A549 (cell line): ENCODE measurements around the gene ZBTB20. TPM values are rescaled to one million over a fixed set of nuclear protein-coding genes. Genes with fewer than 3 reads are reported as not detected.
A peak's percentile ranks its signal among the peaks of the same experiment; 100 is the strongest.

Source experiments
- ATAC-seq, 2 experiments: fragments of 200-7000 bp in 1 of 2; fragments of >200 bp in 1 of 2; cut with Nextera tagmentation in 1 of 2; cut with Tn5 transposase in 1 of 2; 3 replicates each; pipeline versions ENCODE4 v1.8.0 to v1.9.1; 2018 to 2020; ENCODE audit warnings: mild to moderate bottlenecking in 1 of 2, moderate library complexity in 1 of 2
- CTCF ChIA-PET: fragments of 300-600 bp; sonication (Branson Sonifier 250); formaldehyde crosslinking; extraction: SDS; loops from one replicate; lab custom pipeline; 2021; ENCODE audit warnings: antibody characterized with exemption, inconsistent platforms; lab: Yijun Ruan, JAX
- POLR2A ChIA-PET: fragments of 350-600 bp; formaldehyde crosslinking; extraction: SDS; loops from one replicate; lab custom pipeline; 2021; ENCODE audit warnings: antibody characterized with exemption, inconsistent platforms; lab: Yijun Ruan, JAX
- DNase-seq, 2 experiments: peaks; one replicate each; pipeline versions ENCODE4 v3.0.0 to v3.0.0-alpha.2; 2011 to 2016; ENCODE audit warnings: low read depth in 1 of 2, low spot score in 1 of 2
- FAIRE-seq: peaks from 2 replicates; lab custom pipeline; 2011; peaks lifted over from hg19 to GRCh38; lab: Jason Lieb, UNC
- H3K27ac ChIP-seq, 2 experiments: fragments of >200 bp; sonication (Bioruptor Twin); formaldehyde crosslinking; 3 replicates each; pipeline ENCODE4 v1.5.1; 2016 to 2017
- H3K4me1 ChIP-seq: fragments of >200 bp; sonication (Bioruptor Twin); formaldehyde crosslinking; 3 replicates; pipeline ENCODE4 v1.6.1; 2016
- H3K4me2 ChIP-seq: fragments of >200 bp; sonication (Bioruptor Twin); formaldehyde crosslinking; 3 replicates; pipeline ENCODE4 v1.6.1; 2016
- H3K4me3 ChIP-seq: fragments of >200 bp; sonication (Bioruptor Twin); formaldehyde crosslinking; 3 replicates; pipeline ENCODE4 v1.5.1; 2016
- H3K9me3 ChIP-seq: fragments of >200 bp; sonication (Bioruptor Twin); formaldehyde crosslinking; 3 replicates; pipeline ENCODE4 v1.6.1; 2016
- CHD4 ChIP-seq: fragments of 200-600 bp; sonication (generic); IDR thresholded peaks from 2 replicates; pipeline ENCODE4 v1.6.1; 2016; ENCODE audit warnings: antibody characterized with exemption, mild to moderate bottlenecking, borderline replicate concordance
- CTCF ChIP-seq: fragments of >200 bp; sonication (Bioruptor Twin); formaldehyde crosslinking; IDR thresholded peaks from 3 replicates; pipeline ENCODE4 v1.5.1; 2016
- ELK1 ChIP-seq: fragments of 150-350 bp; IDR thresholded peaks from 2 replicates; pipeline ENCODE4 v1.6.1; 2014; ENCODE audit warnings: low read depth, mild to moderate bottlenecking, low read length
- ESRRA ChIP-seq: fragments of 150-350 bp; IDR thresholded peaks from 2 replicates; pipeline ENCODE4 v1.6.1; 2014; ENCODE audit warnings: mild to moderate bottlenecking, low read length, borderline replicate concordance
- FOSB ChIP-seq: fragments of 250-450 bp; sonication (Bioruptor Pico); IDR thresholded peaks from 2 replicates; pipeline ENCODE4 v1.5.0; 2020; ENCODE audit warnings: mild to moderate bottlenecking, moderate library complexity
- FOXS1 ChIP-seq: fragments of 250-450 bp; sonication (Bioruptor Pico); IDR thresholded peaks from 2 replicates; pipeline ENCODE4 v1.5.0; 2020; ENCODE audit warnings: mild to moderate bottlenecking, moderate library complexity
- GATA3 ChIP-seq: IDR thresholded peaks from 2 replicates; pipeline ENCODE4 v1.6.1; 2012; ENCODE audit warnings: borderline replicate concordance
- MAFK ChIP-seq: fragments of 450-650 bp; IDR thresholded peaks from 2 replicates; pipeline ENCODE4 v1.6.1; 2014; ENCODE audit not compliant: partially characterized antibody
- NPAS2 ChIP-seq: fragments of 250-450 bp; sonication (Bioruptor Pico); IDR thresholded peaks from 2 replicates; pipeline ENCODE4 v1.8.0; 2022; ENCODE audit warnings: mild to moderate bottlenecking, moderate library complexity, borderline replicate concordance
- REST ChIP-seq: fragments of 200-600 bp; sonication (generic); IDR thresholded peaks from 2 replicates; pipeline ENCODE4 v1.6.1; 2016; ENCODE audit warnings: antibody characterized with exemption, mild to moderate bottlenecking, moderate library complexity
- RNF2 ChIP-seq: fragments of 200-600 bp; sonication (generic); IDR thresholded peaks from 2 replicates; pipeline ENCODE4 v1.6.1; 2016; ENCODE audit warnings: low read depth, mild to moderate bottlenecking, antibody characterized with exemption, moderate library complexity, borderline replicate concordance
- TP53 ChIP-seq: fragments of 250-450 bp; sonication (Bioruptor Pico); IDR thresholded peaks from 2 replicates; pipeline ENCODE4 v1.5.0; 2021; ENCODE audit warnings: mild to moderate bottlenecking, moderate library complexity
- ZFP36 ChIP-seq: fragments of 450-650 bp; IDR thresholded peaks from 2 replicates; pipeline ENCODE4 v1.6.1; 2014; ENCODE audit warnings: borderline replicate concordance; ENCODE audit not compliant: partially characterized antibody
- WGBS: methylation state at CpG from one replicate; pipeline ENCODE4 v1.1.6; 2017; ENCODE audit errors: missing lambda C conversion rate; 5-methylcytosine and 5-hydroxymethylcytosine counted together
- polyA plus RNA-seq, 4 experiments: library from polyadenylated mRNA; depleted of rRNA in 3 of 4; stranded (reverse); fragments of >200 nt; fragmentation: RNase III in 1 of 4; extraction: RNeasy Plus Mini Kit Qiagen cat#74134 plus additional on column Dnase treatment in 1 of 4; gene quantifications; 2 replicates in 3 of 4; 3 replicates in 1 of 4; pipeline ENCODE4 v1.2.3, GENCODE V29; 2011 to 2017

Gene ZBTB20
- polyA plus RNA-seq, 2 of the 4 experiments (the other 2 are of a cell fraction), result 0.85 to 5.0 TPM

GRCh38 chr3:114856835-114857234 is 290.3 kb downstream of the ZBTB20 start (continued):
- TF ChIP-seq ELK1 (no peak), CHD4 (no peak), NPAS2 (CRISPR knock-in tag) (no peak), FOSB (CRISPR knock-in tag) (no peak)

- no peaks in the 10 kb centered on the region for H3K9me3 ChIP-seq
- no peak overlapping the region for H3K27ac ChIP-seq
- FAIRE-seq (no peak), ATAC-seq (no peak), DNase-seq (no peak)
- H3K4me1 ChIP-seq, result no peaks in the 10 kb centered on the region
- peak; percentile 31 for TF ChIP-seq ZFP36
- no peak for TF ChIP-seq GATA3
- H3K4me3 ChIP-seq, result no peak overlapping the region
- 89% methylated on average over 5 of the region's 5 CpGs for WGBS
- no peak overlapping the region for H3K4me2 ChIP-seq
- POLR2A ChIA-PET, result no interaction called here
- CTCF ChIA-PET, result interaction anchor here (1.5 kb wide), 1 partner anchor 12 kb away, joined by 5 read pairs; no protein-coding TSS in a partner anchor
Measured at GRCh38 chr3:114855839-114856238, 291.2 kb downstream of the ZBTB20 start.

- no peak for ATAC-seq
- Histone ChIP-seq H3K27ac (no peak overlapping the region), H3K4me1 (no peaks in the 10 kb centered on the region), H3K4me3 (no peak overlapping the region), H3K9me3 (no peaks in the 10 kb centered on the region), H3K4me2 (no peak overlapping the region)
- DNase-seq, result no peak
- ChIA-PET POLR2A (no interaction called here), CTCF (no interaction called here)
- TF ChIP-seq TP53, result no peak
- TF ChIP-seq FOXS1 (CRISPR knock-in tag), result no peak
- WGBS, result 80% methylated on average over 3 of the region's 3 CpGs
- FAIRE-seq, result no peak
Measured at GRCh38 chr3:114852966-114853365, 294.1 kb downstream of the ZBTB20 start.

- TF ChIP-seq ZFP36, result no peak
- TF ChIP-seq MAFK, result peak; percentile 67
- POLR2A ChIA-PET, result no interaction called here
- Histone ChIP-seq H3K9me3 (no peaks in the 10 kb centered on the region), H3K4me2 (no peak overlapping the region), H3K4me3 (no peak overlapping the region), H3K4me1 (no peaks in the 10 kb centered on the region), H3K27ac (no peak overlapping the region)
- CTCF ChIA-PET, result no interaction called here
- 41% methylated on average over 1 of the region's 1 CpG for WGBS
- peak; percentile 46 for FAIRE-seq
- ATAC-seq, result no peak
- no peak for DNase-seq
Measured at GRCh38 chr3:114850898-114851297, 296.2 kb downstream of the ZBTB20 start.

- no peaks in the 10 kb centered on the region for H3K9me3 ChIP-seq
- no peak overlapping the region for H3K4me2 ChIP-seq
- H3K4me3 ChIP-seq, result no peak overlapping the region
- ATAC-seq, result no peak
- 85% methylated on average over 3 of the region's 3 CpGs for WGBS
- no peak overlapping the region for H3K27ac ChIP-seq
- POLR2A ChIA-PET, result no interaction called here
- TF ChIP-seq REST, result no peak
- TF ChIP-seq ESRRA, result no peak
- no peak for TF ChIP-seq CTCF
- TF ChIP-seq RNF2, result no peak
- no peaks in the 10 kb centered on the region for H3K4me1 ChIP-seq
- no peak for DNase-seq
- no peak for FAIRE-seq
- CTCF ChIA-PET, result interaction anchor here (0.6 kb wide), 1 partner anchor 407 kb away, joined by 3 read pairs; no protein-coding TSS in a partner anchor
Measured at GRCh38 chr3:114848643-114849350, 298.3 kb downstream of the ZBTB20 start.
